Stimulated activated CD4-positive, alpha-beta T cell treated with anti-CD3 and anti-CD28 coated beads, Interleukin-1b, Interleukin-23, amount 100 ng/mL, for 1 hour (primary cell): ENCODE results near the gene BANP.
"Not testable (repeated sequence)": the region's sequence is repeated elsewhere in the genome, so short reads cannot be mapped to it uniquely, and the experiment has no call there.

Experiments used
- DNase-seq, 2 donors: peaks; one replicate each; pipeline ENCODE4 v3.0.0-alpha.2; 2020; ENCODE audit warnings: low read depth in 2 of 2

The BANP gene

DNA sequence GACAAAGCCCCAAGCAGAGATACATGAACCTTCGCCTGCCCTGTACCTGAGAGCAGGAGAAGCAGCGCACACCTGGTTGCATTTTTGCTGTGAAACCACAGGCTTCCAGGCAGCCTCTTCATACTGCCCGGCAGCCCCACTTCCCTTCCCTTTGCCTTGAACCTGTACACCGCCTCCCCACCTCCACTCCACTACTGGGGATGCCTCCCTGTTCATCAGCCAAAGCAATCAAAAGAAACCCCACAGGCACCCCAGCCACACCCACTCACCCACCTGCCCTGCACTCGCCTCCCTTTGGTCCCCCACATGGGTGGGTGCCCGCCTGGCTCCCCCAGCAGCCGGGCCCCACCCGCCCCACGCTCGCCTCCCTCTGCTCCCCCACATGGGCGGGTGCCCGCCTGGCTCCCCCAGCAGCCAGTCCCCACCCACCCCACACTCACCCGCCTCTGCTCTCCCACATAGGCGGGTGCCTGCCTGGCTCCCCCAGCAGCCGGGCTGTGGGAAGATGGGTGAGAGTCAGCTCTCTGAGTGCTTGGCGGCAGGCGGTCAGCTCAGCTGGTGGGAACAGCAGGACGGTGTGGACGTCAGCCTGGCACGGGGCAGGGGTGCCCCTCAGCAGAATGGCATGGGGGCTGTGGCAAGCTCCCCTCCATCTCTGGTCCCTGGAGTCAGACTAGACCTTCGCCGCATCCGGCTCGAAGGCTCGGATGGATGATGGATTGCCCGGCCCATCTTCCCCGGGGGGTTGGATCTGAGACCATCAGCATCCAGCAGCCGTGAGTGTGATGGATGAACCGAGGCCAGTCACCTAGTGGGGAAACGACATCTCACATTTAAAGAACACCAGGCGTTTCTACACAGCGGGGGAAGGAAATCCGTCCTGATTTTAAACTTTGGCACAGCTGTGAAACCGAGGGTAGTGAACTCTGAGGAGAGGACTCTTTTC is 135.6 kb downstream of the BANP start:
- DNase-seq = no peak

GRCh38 chr16:88087517-88087877 is 136.3 kb downstream of the BANP start:
- DNase-seq = no peak

DNA sequence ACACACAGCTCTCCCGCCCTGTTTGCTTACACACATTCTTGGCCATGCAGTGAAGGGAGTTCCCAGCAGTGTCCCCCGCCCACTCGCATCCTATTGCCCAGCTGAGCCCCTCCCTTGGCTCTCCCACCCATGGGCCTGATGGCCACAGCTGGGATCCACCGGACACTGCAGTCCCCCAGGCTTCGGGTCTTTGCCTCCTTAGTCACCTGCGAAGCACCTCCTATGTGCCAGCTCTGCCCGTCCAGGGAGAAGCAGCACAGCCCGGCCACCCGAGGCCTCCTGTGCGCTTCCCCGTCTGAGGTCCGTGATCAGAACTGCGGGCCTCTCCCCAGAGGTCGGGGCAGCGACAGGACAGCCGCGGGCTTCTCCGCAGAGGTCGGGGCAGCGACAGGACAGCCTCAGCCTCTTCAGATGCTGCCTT is 136.9 kb downstream of the BANP start:
- no peak for DNase-seq

DNA sequence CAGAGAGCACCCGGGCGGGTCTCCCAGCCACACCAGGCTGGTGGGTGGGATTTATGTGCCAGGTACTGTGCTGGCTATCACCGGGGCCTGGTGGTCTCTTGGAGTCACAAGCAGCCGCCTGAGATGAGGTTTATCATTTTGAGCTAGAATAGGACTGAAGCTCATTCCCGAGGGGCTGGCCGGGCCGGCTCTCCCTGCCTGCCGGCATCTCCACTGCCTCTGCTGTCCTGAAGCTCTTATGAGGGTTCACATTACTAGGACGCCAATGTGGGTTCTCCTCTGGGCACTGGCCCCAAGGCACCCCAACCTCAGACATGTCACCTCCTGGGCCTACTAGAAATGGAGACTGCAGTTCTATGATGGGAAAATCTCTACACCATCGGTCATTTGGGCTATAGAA is 137.4 kb downstream of the BANP start:
- not testable (repeated sequence) for DNase-seq

DNA sequence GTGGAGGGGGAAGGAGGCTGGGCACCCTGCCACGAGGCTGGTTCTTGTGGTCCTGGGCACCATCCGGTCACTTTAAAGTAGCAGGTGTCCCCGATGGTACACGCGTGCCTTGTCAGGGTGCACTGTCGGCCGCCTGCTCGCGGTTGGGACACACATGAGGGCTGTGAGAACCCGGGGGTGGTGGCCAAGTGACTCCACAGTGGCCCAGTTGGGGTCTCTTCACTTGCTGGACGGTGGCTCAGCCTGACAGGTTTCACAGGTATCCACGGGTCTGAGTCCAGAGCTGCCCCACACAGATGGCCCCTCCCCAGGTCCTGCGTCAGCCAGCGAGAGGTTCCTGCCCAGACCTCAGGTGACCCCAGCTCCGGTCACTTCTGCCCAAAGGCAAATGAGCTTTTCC is 137.8 kb downstream of the BANP start:
- not testable (repeated sequence) for DNase-seq

- not testable (repeated sequence) for DNase-seq
These were observed 138.6 kb downstream of the BANP start for GRCh38 chr16:88089632-88090376.

- not testable (repeated sequence) for DNase-seq
These were observed 139.3 kb downstream of the BANP start for GRCh38 chr16:88090377-88091175.

DNA sequence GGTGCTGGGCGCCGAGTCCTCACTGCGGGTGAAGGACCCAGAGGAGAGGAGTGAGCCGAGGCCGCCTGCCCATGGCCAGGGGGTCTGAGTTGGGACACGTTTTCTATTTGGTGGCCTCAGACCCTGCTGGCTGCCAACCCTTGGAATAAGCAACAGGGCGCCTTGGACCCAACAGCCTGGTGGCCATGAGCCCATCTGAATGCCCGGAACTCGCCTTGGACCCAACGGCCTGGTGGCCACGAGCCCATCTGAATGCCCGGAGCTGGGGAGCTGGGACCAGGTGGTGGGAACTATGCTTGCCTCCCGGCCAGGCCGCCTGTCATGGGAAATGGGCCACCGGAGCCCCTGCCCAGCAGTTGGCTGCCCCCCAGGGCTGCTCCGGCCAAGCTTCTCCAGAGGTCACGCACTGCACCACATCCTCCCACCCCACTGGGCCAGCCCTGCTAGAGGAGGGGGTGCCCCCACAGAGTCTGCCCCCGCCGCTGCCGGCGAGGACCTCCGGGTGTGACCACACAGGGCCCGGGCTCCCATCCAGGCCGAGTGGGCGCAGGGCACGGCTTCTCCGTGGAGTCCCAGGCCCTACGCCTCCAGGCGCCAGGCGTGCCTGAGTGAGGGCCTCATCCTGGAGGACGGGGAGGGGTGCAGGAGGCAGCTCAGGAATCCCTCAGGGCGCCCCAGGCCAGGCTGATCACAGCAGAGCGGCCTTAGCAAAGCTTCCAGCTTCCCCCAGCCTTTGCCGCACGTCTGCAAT is 140.2 kb downstream of the BANP start:
- DNase-seq = not testable (repeated sequence)

DNA sequence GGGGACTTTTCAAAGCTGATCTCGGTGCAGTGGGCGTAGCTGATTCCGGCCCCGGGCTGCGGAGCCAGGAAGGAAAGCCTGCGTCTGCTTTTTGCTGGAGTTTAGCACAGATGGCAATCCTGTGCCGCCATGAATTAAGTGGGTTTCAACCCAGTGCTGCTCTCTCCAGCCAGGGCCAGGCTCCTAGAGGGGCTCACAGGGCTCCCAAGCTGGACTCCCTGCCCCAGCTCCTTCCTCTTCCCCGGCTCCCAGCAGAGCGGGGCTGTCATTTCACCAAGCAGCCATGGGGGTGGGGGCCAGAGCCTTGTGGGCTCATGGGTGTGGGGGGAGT is 140.7 kb downstream of the BANP start:
- not testable (repeated sequence) for DNase-seq

GRCh38 chr16:88092791-88093555 is 141.7 kb downstream of the BANP start:
- not testable (repeated sequence) for DNase-seq

- DNase-seq = not testable (repeated sequence)
These were observed 142.5 kb downstream of the BANP start for GRCh38 chr16:88093556-88094252.

GRCh38 chr16:88094253-88094575 is 143.0 kb downstream of the BANP start:
- DNase-seq = not testable (repeated sequence)

- DNase-seq = not testable (repeated sequence)
These were observed 143.7 kb downstream of the BANP start for GRCh38 chr16:88094900-88095299.

- not testable (repeated sequence) for DNase-seq
These were observed 145.4 kb downstream of the BANP start for GRCh38 chr16:88096659-88097058.

- not testable (repeated sequence) for DNase-seq
These were observed 147.7 kb downstream of the BANP start for GRCh38 chr16:88098731-88099562.

DNA sequence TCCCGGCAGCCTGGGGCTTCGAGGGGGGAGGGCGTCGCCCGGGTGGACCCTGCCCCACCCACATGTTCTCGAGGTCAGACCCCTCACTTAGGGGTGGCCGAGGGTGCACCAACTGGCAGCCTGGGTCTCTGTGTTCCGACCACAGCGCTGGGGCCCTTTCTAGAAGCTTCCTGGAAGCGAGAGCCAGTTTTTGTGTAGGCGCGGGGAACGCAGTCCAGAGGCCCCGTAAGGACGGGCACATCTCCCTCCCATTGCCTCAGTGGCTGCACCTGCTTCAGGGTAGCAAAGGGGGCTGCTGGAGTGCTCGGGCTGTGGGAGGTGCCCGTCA is 148.3 kb downstream of the BANP start:
- DNase-seq = no peak

- not testable (repeated sequence) for DNase-seq
These were observed 148.7 kb downstream of the BANP start for GRCh38 chr16:88099956-88100355.

DNA sequence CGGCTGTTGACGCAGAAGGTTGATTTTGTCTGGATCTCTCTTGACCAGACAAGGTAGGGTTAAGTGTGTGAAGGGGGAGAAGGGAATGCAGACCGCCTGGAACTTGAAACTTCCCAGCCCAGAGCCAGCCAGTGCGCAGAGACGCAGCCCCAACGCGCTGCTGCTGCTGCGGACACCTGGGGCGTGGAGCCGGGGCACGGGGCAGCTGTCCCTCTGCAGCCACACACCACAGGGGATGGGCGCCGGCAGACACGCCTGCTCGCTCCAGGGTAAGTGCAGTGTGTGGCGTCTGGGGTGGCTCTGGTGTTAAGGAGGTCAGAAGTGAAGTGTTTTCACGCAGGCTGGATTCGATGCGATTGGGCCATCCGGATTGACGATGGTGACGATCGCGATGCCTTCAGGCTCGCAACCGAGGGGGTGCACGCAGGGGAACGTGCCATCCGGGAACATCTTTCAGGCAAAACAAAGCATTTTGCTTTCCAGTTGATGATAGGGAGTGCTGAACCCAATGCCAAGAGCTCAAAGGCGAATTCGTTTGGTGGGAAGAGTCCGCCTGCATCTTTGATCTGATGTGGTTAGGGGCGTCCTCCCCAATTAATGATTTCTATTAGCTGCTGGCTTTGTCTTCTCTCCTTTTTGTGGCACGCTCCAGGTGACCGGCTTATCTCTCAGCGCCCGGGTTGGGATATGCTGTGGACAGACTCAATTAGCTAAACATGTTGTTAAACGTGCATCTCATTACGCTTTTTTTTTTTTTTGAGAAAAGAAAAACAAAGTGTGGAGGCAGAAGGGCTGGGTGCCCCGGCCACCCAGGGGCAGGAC is 149.8 kb downstream of the BANP start:
- not testable (repeated sequence) for DNase-seq
